Right renal cortex interstitium (tissue), 3 donors: ENCODE results near the gene NANOGP8. TPM values are rescaled to one million over a fixed set of nuclear protein-coding genes. Genes with fewer than 3 reads are reported as not detected.
"Not testable (repeated sequence)": the region's sequence is repeated elsewhere in the genome, so short reads cannot be mapped to it uniquely, and the experiment has no call there.

ENCODE experiments used
- DNase-seq, 3 donors: peaks; one replicate each; pipeline ENCODE4 v3.0.0-alpha.2; 2013; ENCODE audit warnings: low read depth in 3 of 3, low spot score in 2 of 3
- polyA plus RNA-seq, 3 donors: library from polyadenylated mRNA; unstranded; fragments of 120-200 nt; gene quantifications; one replicate each; pipeline ENCODE4 v1.2.1, GENCODE V29; 2013; ENCODE audit not compliant: insufficient read length in 3 of 3

Gene NANOGP8
- under 1 TPM; 0.17 to 0.22 (median 0.21) TPM for polyA plus RNA-seq

DNA sequence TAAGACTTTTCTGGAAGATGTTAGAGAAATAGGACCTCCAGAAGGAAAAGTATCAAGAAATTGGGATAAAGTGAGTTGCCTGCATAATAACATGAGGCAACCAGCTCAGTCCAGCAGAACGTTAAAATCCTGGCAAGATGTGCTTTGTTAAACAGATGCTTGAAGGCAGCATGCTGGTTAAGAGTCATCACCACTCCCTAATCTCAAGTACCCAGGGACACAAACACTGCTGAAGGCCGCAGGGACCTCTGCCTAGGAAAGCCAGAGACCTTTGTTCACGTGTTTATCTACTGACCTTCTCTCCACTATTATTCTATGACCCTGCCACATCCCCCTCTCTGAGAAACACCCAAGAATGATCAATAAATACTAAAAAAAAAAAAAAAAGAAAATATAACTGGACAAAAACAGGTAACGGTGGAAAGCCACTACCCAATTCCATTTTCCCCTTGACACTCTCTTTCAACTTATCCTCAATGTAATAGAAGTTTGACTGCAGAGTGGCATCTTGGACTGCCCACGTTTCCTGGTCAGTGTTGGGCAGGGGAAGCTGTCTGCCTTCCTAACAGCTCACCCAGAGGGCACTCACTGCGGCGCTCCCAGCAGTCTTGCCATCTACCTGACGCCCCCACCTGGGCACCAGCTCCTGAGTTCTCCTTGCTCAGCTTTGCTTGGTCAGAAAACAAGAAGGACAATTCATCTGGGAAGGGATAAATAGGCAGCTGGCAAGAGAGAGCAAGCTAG is at the start of gene NANOGP8:
Gene NANOGP8, minus strand, starts transcription at position 120 of the 744 bp plus-strand sequence. CDS start 185 bp downstream, outside the sequence.
- not testable (repeated sequence) for DNase-seq

DNA sequence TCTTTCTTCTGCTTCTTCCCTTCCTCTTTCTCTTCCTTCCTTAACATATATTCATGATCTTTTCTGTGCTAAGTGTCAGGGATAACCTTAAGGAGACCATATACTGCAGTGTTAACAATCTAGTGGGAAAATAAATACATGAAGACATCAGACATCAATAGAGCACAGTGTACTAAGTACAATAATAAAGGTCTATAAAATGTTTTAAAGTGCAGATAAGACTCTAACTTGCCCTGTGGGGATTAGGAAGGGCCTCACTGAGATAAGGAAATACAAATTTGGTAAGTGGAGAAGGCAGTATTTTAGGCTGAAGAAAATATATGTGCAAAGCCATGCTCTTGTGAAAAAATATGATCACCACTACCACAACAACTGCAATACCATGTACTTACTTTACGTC is 49.2 kb upstream of the NANOGP8 start:
- DNase-seq: no peak

- DNase-seq: no peak
These were observed 45.1 kb upstream of the NANOGP8 start for GRCh38 chr15:35130245-35130644.

DNA sequence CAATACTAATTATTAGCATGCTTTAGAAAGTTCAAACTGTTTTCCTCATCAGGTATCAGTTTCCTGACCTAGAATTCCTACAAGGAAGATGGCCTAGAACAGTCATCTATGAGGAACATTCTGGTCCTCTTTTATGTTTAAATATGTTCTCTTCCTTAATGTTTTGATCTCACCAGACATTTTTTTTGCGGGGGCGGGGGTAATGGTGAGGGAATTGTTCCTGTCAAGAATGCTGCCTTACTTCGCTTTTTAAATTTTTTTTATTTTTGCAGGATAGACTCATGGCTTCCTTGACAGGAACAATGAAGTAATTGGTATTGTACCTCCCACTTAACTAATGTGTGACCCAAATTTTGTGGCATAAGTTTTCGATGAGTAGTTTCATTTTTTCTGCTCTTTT is 44.3 kb upstream of the NANOGP8 start:
- DNase-seq: no peak

- no peak for DNase-seq
These were observed 42.6 kb upstream of the NANOGP8 start for GRCh38 chr15:35127717-35128116.

DNA sequence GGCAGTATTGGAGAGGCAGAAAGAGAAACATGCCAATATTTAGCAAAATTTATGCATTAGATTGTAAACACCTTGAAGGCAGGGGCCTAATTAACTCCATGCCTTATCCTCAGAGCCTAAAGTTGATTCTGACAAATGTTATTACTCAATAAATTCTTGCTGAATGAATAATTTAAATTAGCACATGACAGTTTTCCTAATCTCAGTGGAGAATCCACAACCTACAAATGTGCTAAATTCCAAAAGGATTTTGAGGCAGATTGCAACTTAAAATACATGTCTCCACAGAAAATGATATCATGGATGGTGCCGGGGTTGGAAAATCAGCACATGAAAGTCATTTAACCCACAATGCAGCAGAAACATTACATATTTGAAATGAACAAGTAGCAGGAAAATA is 41.1 kb upstream of the NANOGP8 start:
- no peak for DNase-seq

DNA sequence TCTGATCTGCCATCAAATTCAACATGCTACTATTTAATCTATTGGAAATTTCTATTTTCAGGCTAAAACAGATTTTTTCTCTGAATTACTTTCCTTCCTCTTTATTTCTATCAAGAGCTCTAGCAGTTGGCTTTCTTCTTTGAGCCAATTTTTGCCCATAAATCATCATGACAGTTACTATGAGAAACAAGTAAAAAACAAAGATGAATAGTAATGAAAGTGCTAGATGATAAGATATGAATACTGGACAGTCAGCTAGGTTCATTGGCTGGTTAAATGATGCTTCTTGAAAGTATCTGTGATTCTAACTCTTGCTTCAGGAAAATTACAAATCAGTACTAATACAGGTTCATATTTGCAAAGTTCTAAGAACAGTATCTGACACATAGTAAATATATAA is 38.6 kb upstream of the NANOGP8 start:
- no peak for DNase-seq

DNA sequence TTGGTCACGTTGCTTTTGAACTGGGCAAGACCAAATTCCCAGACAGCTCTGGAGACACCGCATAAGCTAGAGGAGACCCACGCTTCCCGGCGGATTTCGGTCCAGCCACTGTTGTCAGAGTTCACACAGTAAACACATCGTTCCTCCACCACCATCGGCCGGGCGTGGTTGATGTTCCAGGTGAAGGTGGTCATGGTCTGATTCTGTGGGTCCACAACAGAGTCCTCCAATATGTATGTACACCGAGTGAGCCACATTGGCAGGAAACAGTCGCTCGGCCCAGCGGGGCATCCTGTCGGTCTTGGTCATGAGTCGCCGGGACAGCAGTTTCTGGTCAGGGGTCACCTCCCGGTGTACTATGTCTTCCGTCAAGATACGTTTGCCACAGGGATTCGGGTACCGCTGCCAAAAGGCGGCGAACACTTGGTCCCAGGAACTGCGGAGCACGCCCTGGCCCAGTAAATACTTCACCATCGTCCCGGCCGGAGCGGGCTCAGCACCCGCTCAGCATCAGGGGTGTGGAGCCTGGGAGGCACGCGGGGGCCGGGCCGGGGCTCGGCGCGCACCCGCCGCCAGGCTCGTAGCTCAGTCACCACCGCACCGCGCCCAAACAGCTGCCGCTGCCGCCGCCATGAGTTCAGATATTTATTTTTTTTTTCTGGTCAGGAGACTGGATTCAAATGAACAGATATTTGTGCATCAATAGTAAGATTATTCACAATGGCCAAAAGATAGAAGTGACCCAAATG is 36.7 kb upstream of the NANOGP8 start:
- DNase-seq: no peak

GRCh38 chr15:35120173-35120572 is 35.1 kb upstream of the NANOGP8 start:
- no peak for DNase-seq

- no peak for DNase-seq
These were observed 33.9 kb upstream of the NANOGP8 start for GRCh38 chr15:35118960-35119359.

- DNase-seq: no peak
These were observed 32.6 kb upstream of the NANOGP8 start for GRCh38 chr15:35117543-35118265.

- DNase-seq: no peak
These were observed 30.1 kb upstream of the NANOGP8 start for GRCh38 chr15:35115155-35115725.

- no peak for DNase-seq
These were observed 27.3 kb upstream of the NANOGP8 start for GRCh38 chr15:35112346-35112745.

DNA sequence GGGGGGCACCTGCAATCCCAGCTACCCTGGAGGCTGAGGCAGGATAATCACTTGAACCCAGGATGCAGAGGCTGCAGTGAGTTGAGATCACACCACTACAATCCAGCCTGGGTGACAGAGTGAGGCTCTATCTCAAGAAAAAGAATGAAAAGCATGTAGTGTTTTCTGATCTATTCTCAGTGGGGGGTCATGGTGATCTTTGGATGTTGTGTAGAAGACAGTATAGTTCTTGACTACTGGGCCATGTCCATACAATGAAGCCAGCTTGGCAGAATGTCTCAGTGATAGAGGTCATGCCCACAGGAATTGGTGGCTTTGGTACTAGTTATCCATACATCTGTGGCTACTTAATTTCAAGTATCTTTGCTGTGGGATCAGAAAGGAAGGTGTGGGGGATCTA is 26.8 kb upstream of the NANOGP8 start:
- no peak for DNase-seq

- no peak for DNase-seq
These were observed 23.4 kb upstream of the NANOGP8 start for GRCh38 chr15:35108453-35108852.

- no peak for DNase-seq
These were observed 22.5 kb upstream of the NANOGP8 start for GRCh38 chr15:35107561-35107960.

- DNase-seq: no peak
These were observed 22.0 kb upstream of the NANOGP8 start for GRCh38 chr15:35107122-35107521.

DNA sequence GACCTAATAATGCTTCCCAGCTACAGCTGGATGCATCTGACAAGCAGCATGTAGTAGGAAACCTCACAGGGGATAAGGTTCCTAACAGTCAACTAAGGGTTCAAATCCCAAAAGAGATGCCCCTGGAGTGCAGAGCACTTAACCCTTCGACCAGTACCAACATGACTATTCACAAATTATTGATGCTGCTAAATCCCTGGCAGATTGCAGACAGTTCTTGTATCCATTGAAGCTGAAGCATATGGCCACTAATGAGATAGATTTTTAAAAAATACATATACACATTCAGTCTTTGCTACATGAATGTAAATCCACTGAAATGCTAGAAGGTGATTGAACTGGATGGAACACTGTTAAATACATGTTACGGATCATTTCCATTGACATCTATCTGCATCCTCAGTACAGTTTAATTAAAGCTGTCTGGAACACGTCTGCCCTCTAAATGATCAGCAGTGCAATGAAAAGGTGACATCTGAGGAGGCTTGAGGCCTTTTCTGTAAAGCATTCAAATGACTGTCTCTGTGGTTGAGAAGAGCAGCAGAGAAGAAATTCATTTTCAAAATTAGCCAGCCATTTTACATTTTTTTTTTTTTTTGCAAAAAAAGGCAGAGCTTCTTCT is 19.5 kb upstream of the NANOGP8 start:
- no peak for DNase-seq

GRCh38 chr15:35102186-35102585 is 17.1 kb upstream of the NANOGP8 start:
- DNase-seq: no peak

DNA sequence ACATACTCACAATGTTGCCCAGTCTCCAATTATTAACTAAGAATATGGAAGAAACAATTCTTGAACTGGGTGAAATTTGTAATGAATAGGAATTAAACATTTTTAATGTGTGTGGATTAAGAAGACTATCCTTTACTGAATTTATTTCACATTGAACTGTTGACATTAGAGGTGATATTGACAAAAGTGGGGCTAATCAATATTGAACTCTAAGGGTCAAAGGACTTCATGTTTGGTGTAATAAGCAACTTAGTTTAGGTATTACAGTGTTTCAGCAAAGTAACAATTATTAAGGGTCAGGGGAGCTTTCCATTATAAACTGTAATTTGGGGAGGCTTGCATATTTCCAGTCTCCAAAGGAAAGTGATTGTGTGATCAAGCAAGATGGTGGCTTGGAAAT is 16.2 kb upstream of the NANOGP8 start:
- DNase-seq: no peak

GRCh38 chr15:35098737-35099136 is 13.6 kb upstream of the NANOGP8 start:
- DNase-seq: no peak
